Activated CD4-positive, alpha-beta T cell treated with anti-CD3 and anti-CD28 coated beads, Interleukin-2, amount 10 ng/mL, durations not matched to agents 7 days and 5 days (primary cell): ENCODE results near the gene CBR3. TPM values are rescaled to one million over a fixed set of nuclear protein-coding genes. Genes with fewer than 3 reads are reported as not detected.

Experiments used
- CTCF ChIA-PET: fragments of 350-600 bp; sonication (Branson Sonifier 250); formaldehyde crosslinking; loops from one replicate; lab custom pipeline; 2021; ENCODE audit warnings: antibody characterized with exemption; lab: Charles Lee
- POLR2A ChIA-PET: fragments of 350-600 bp; sonication (Branson Sonifier 250); formaldehyde crosslinking; loops from one replicate; lab custom pipeline; 2021; ENCODE audit warnings: antibody characterized with exemption; lab: Charles Lee
- DNase-seq: peaks from one replicate; pipeline ENCODE4 v3.0.0-alpha.2; 2020
- H3K27ac Mint-ChIP-seq: one replicate; pipeline ENCODE4 v1.8.0; 2021; ENCODE audit warnings: mild to moderate bottlenecking, moderate library complexity, mixed read lengths
- H3K27me3 Mint-ChIP-seq: one replicate; pipeline ENCODE4 v1.8.0; 2021; ENCODE audit warnings: mixed read lengths
- H3K36me3 Mint-ChIP-seq: one replicate; pipeline ENCODE4 v1.8.0; 2021; ENCODE audit warnings: low read depth, mixed read lengths
- H3K4me1 Mint-ChIP-seq: one replicate; pipeline ENCODE4 v1.8.0; 2021; ENCODE audit warnings: mixed read lengths
- H3K4me3 Mint-ChIP-seq: one replicate; pipeline ENCODE4 v1.8.0; 2021; ENCODE audit warnings: mild to moderate bottlenecking, moderate library complexity, mixed read lengths
- H3K9me3 Mint-ChIP-seq: one replicate; pipeline ENCODE4 v1.8.0; 2021; ENCODE audit warnings: mixed read lengths
- total RNA-seq, 2 experiments: library from RNA; stranded (reverse); gene quantifications; one replicate each; pipeline ENCODE4 v1.2.3, GENCODE V29; 2021

CBR3 gene
- total RNA-seq, 2 experiments from 2014 or later: 24.4 to 30.9 TPM

DNA sequence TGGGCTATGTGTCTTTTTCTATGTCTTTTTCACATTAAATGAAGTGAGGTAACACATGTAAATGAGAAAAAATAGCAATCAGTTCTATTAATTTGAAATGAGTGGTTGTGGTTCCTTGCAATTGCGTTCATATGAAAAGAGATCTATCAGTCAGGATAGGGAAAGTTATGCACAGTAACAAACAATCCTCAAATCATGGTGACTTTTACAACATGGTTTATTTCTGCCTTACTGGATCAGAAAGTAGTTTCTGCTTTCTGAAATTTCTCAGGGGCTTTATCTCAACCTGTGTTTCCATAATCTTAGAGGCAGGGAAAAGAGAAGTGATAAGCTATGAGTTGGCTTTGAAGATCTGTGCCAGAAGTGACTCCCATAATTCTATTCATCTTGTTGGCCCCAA lies 60.7 kb downstream of the CBR3 start:
- no peaks in the 10 kb centered on the region for H3K4me1 Mint-ChIP-seq
- POLR2A ChIA-PET: no interaction called here
- no peaks in the 10 kb centered on the region for H3K27me3 Mint-ChIP-seq
- peaks cover 16% of the 10 kb centered on the region for H3K36me3 Mint-ChIP-seq
- no peak overlapping the region for H3K4me3 Mint-ChIP-seq
- DNase-seq: no peak
- no peaks in the 10 kb centered on the region for H3K9me3 Mint-ChIP-seq
- CTCF ChIA-PET: interaction anchor here (0.5 to 0.7 kb wide), 3 partner anchors 14 to 723 kb away, joined by 3 to 5 read pairs (median 3); no protein-coding TSS in a partner anchor
- H3K27ac Mint-ChIP-seq: no peak overlapping the region

Other genes starting within 250 kb of the CBR3 start
- 10 to 100 TPM; 15.7 to 19.4 TPM for gene SETD4, start 74.6 kb upstream of the CBR3 start, total RNA-seq
- gene CBR1, start 65.1 kb upstream of the CBR3 start, total RNA-seq: 10 to 100 TPM; 49.5 to 51.1 TPM
- 10 to 100 TPM; 24.6 to 24.7 TPM for gene DOP1B, start 21.7 kb downstream of the CBR3 start, total RNA-seq
- gene MORC3, start 185.1 kb downstream of the CBR3 start, total RNA-seq: 10 to 100 TPM; 47.5 to 50.7 TPM